CD4-positive, alpha-beta T cell (primary cell): ENCODE results near the gene MICAL2. TPM values are rescaled to one million over a fixed set of nuclear protein-coding genes. Genes with fewer than 3 reads are reported as not detected.

Experiments used
- ATAC-seq: fragments of 200-7000 bp; cut with Tn5 transposase; one replicate; pipeline ENCODE4 v1.10.0; 2022; ENCODE audit warnings: mild to moderate bottlenecking; ENCODE audit not compliant: poor library complexity
- CTCF ChIA-PET: fragments of 350-600 bp; sonication (Branson Sonifier 250); formaldehyde crosslinking; loops from one replicate; lab custom pipeline; 2021; ENCODE audit warnings: antibody characterized with exemption, inconsistent platforms; lab: Charles Lee
- POLR2A ChIA-PET: fragments of 350-600 bp; sonication (Branson Sonifier 250); formaldehyde crosslinking; loops from one replicate; lab custom pipeline; 2021; ENCODE audit warnings: antibody characterized with exemption, inconsistent platforms; lab: Charles Lee
- DNase-seq, 14 experiments: peaks; one replicate each; pipeline ENCODE4 v3.0.0-alpha.2; 2013 to 2020; ENCODE audit warnings: mixed read lengths in 2 of 14
- H3K27ac ChIP-seq, 2 donors: one replicate each; pipeline versions ENCODE4 v1.5.1 to v1.7.0; 2013; ENCODE audit warnings: low read length in 2 of 2, low read depth in 1 of 2, mild to moderate bottlenecking in 1 of 2
- H3K27me3 ChIP-seq, 2 experiments: 1 replicate in 1 of 2; 2 replicates in 1 of 2; pipeline versions ENCODE4 v1.6.1 to v1.7.0; 2013; ENCODE audit warnings: low read length in 2 of 2, control low read depth in 1 of 2, mild to moderate bottlenecking in 1 of 2, moderate library complexity in 1 of 2; ENCODE audit not compliant: insufficient read depth in 2 of 2, control insufficient read depth in 1 of 2
- H3K36me3 ChIP-seq: one replicate; pipeline ENCODE4 v1.6.1; 2013; ENCODE audit warnings: low read length, control low read depth; ENCODE audit not compliant: insufficient read depth
- H3K4me1 ChIP-seq: one replicate; pipeline ENCODE4 v1.6.1; 2013; ENCODE audit warnings: low read length, control low read depth; ENCODE audit not compliant: insufficient read depth
- H3K4me3 ChIP-seq: one replicate; pipeline ENCODE4 v1.5.1; 2013; ENCODE audit warnings: mild to moderate bottlenecking, low read length, moderate library complexity
- H3K9me3 ChIP-seq, 2 experiments: 1 replicate in 1 of 2; 2 replicates in 1 of 2; pipeline versions ENCODE4 v1.6.1 to v1.7.0; 2013; ENCODE audit warnings: low read length in 2 of 2, mild to moderate bottlenecking in 2 of 2, control low read depth in 1 of 2, moderate library complexity in 1 of 2; ENCODE audit not compliant: control insufficient read depth in 1 of 2, insufficient read depth in 1 of 2
- H3K27ac Mint-ChIP-seq: one replicate; pipeline ENCODE4 v1.8.0; 2020; ENCODE audit warnings: mixed read lengths
- H3K27me3 Mint-ChIP-seq: one replicate; pipeline ENCODE4 v1.8.0; 2021; ENCODE audit warnings: mixed read lengths
- H3K36me3 Mint-ChIP-seq: one replicate; pipeline ENCODE4 v1.8.0; 2021; ENCODE audit warnings: low read depth, mixed read lengths
- H3K4me1 Mint-ChIP-seq: one replicate; pipeline ENCODE4 v1.8.0; 2021; ENCODE audit warnings: low read depth, mixed read lengths
- H3K4me3 Mint-ChIP-seq: one replicate; pipeline ENCODE4 v1.8.0; 2020; ENCODE audit warnings: mild to moderate bottlenecking, mixed read lengths
- H3K9me3 Mint-ChIP-seq: one replicate; pipeline ENCODE4 v1.8.0; 2020; ENCODE audit warnings: mixed read lengths
- intact Hi-C, 2 experiments: fragments of 100-400 bp; cut with DNase I in 1 of 2; cut with micrococcal nuclease in 1 of 2; formaldehyde crosslinking; loops; one replicate each; pipeline versions ENCODE4 v1.15.1 to v1.9.0; 2023 to 2025; cut with DNase I, micrococcal nuclease
- total RNA-seq, 174 experiments: library from RNA in 2 of 174; stranded (reverse) in 2 of 174; gene quantifications; one replicate each; pipeline ENCODE4 v1.2.3 and lab custom pipeline; 2021 to 2026
- TF ChIP-seq, protein P1 (sequence below): fragments of 200-600 bp; IDR thresholded peaks from one replicate; pipeline ENCODE4 v1.8.0; 2022; ENCODE audit warnings: antibody characterized with exemption, mild to moderate bottlenecking

MICAL2 gene
- total RNA-seq, 2 experiments from 2014 or later = 12.8 to 14.1 TPM

GRCh38 chr11:12216671-12217374 lies 106.4 kb downstream of the MICAL2 start:
- peaks cover 12% of the 10 kb centered on the region for H3K4me1 ChIP-seq
- DNase-seq (no peak), ATAC-seq (no peak)
- no peak overlapping the region for H3K4me3 ChIP-seq
- Mint-ChIP-seq H3K4me1 (peaks cover 24% of the 10 kb centered on the region), H3K27me3 (no peaks in the 10 kb centered on the region), H3K27ac (peak overlapping the region; percentile 47), H3K9me3 (no peaks in the 10 kb centered on the region), H3K36me3 (peaks cover 60% of the 10 kb centered on the region), H3K4me3 (no peak overlapping the region)
- TF ChIP-seq, protein P1, sequence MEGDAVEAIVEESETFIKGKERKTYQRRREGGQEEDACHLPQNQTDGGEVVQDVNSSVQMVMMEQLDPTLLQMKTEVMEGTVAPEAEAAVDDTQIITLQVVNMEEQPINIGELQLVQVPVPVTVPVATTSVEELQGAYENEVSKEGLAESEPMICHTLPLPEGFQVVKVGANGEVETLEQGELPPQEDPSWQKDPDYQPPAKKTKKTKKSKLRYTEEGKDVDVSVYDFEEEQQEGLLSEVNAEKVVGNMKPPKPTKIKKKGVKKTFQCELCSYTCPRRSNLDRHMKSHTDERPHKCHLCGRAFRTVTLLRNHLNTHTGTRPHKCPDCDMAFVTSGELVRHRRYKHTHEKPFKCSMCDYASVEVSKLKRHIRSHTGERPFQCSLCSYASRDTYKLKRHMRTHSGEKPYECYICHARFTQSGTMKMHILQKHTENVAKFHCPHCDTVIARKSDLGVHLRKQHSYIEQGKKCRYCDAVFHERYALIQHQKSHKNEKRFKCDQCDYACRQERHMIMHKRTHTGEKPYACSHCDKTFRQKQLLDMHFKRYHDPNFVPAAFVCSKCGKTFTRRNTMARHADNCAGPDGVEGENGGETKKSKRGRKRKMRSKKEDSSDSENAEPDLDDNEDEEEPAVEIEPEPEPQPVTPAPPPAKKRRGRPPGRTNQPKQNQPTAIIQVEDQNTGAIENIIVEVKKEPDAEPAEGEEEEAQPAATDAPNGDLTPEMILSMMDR = no peak
- intact Hi-C loops = no loop called here
- no peaks in the 10 kb centered on the region for H3K9me3 ChIP-seq
- peaks cover 53% of the 10 kb centered on the region for H3K36me3 ChIP-seq
- H3K27me3 ChIP-seq = no peaks in the 10 kb centered on the region
- ChIA-PET POLR2A (no interaction called here), CTCF (interaction anchor here (1.6 kb wide), 1 partner anchor 21 kb away, joined by 3 read pairs; no protein-coding TSS in a partner anchor)
- no peak overlapping the region for H3K27ac ChIP-seq

DNA sequence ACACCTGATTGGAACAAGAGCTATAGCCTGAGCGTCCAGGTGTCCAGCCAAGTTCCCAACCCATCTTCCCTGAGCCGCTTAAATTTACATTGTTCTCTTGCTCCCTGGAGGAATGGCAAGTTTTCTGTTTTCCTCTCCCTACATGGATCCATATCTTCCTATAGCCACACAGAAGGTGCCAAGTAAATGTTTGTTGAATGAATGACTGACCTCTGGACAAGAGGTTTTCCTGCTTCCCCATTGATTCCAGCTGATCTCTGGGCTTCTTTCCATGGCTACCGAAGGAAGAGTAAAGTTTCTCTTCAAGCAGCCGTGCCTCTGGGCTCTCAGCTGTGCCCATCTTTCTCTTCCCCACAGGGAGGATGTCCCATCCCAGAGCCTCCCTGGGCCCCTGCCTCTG lies 107.5 kb downstream of the MICAL2 start:
- TF ChIP-seq, protein P1 = no peak
- no peaks in the 10 kb centered on the region for H3K9me3 ChIP-seq
- H3K27me3 ChIP-seq = no peaks in the 10 kb centered on the region
- H3K4me3 ChIP-seq = no peak overlapping the region
- Mint-ChIP-seq H3K36me3 (peaks cover 54% of the 10 kb centered on the region), H3K4me3 (no peak overlapping the region), H3K4me1 (peaks cover 33% of the 10 kb centered on the region), H3K27ac (no peak overlapping the region), H3K27me3 (no peaks in the 10 kb centered on the region), H3K9me3 (no peaks in the 10 kb centered on the region)
- peaks cover 23% of the 10 kb centered on the region for H3K4me1 ChIP-seq
- ATAC-seq = no peak
- ChIA-PET POLR2A (no interaction called here), CTCF (no interaction called here)
- DNase-seq = no peak
- intact Hi-C loops = no loop called here
- no peak overlapping the region for H3K27ac ChIP-seq
- peaks cover 53% of the 10 kb centered on the region for H3K36me3 ChIP-seq

DNA sequence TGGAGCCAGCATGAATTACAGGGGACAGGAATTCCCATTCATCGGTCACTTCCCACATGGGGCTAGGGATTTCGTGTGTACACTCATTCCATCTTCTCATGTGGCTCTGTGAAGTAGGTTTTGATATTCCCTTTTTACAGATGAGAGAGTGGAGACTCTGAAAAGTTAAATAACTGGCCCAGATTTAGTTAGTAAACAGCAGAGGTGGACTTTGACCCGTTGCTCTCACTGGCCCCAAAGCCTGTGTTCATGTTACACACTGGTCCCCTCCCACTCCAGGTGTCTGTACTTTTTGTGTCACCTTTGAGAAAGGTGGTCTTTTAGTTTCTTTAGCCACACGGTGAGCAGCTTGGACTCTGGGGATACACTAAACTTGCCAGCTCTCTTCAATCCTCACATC lies 108.5 kb downstream of the MICAL2 start:
- Histone ChIP-seq H3K27ac (no peak overlapping the region), H3K4me3 (no peak overlapping the region), H3K36me3 (peaks cover 49% of the 10 kb centered on the region), H3K4me1 (peaks cover 33% of the 10 kb centered on the region), H3K27me3 (no peaks in the 10 kb centered on the region), H3K9me3 (no peaks in the 10 kb centered on the region)
- ChIA-PET POLR2A (no interaction called here), CTCF (no interaction called here)
- intact Hi-C loops = no loop called here
- Mint-ChIP-seq H3K27me3 (no peaks in the 10 kb centered on the region), H3K4me3 (no peak overlapping the region), H3K4me1 (peaks cover 43% of the 10 kb centered on the region), H3K36me3 (peaks cover 44% of the 10 kb centered on the region), H3K27ac (no peak overlapping the region), H3K9me3 (no peaks in the 10 kb centered on the region)
- no peak for DNase-seq
- TF ChIP-seq, protein P1 = no peak
- no peak for ATAC-seq
